Cardiac septum (tissue), 1 donor: Measurements from ENCODE around the gene NBPF9. TPM values are rescaled to one million over a fixed set of nuclear protein-coding genes. Genes with fewer than 3 reads are reported as not detected.
A peak's percentile ranks its signal among the peaks of the same experiment; 100 is the strongest.
"Not testable (repeated sequence)": the region's sequence is repeated elsewhere in the genome, so short reads cannot be mapped to it uniquely, and the experiment has no call there.

Source experiments
- DNase-seq: peaks from one replicate; pipeline ENCODE4 v3.0.0-alpha.2; 2020; ENCODE audit warnings: low spot score
- intact Hi-C: fragments of 100-400 bp; cut with DNase I; formaldehyde crosslinking; loops from one replicate; pipeline ENCODE4 v1.14.0; 2022
- long read RNA-seq: library from polyadenylated mRNA; unstranded; transcript quantifications from one replicate; pipeline ENCODE4 v2.0.0, GENCODE V29; 2021
- total RNA-seq: library from RNA; stranded (reverse); fragmentation: NEBNext Ultra II Directional; extraction: Animal tissue kit (Norgen Biotek cat#: 25700); gene quantifications from one replicate; pipeline ENCODE4 v1.2.1, GENCODE V29; 2021
- donor health status: DM: no; HTN: no; CAD: no.

The NBPF9 gene, protein sequence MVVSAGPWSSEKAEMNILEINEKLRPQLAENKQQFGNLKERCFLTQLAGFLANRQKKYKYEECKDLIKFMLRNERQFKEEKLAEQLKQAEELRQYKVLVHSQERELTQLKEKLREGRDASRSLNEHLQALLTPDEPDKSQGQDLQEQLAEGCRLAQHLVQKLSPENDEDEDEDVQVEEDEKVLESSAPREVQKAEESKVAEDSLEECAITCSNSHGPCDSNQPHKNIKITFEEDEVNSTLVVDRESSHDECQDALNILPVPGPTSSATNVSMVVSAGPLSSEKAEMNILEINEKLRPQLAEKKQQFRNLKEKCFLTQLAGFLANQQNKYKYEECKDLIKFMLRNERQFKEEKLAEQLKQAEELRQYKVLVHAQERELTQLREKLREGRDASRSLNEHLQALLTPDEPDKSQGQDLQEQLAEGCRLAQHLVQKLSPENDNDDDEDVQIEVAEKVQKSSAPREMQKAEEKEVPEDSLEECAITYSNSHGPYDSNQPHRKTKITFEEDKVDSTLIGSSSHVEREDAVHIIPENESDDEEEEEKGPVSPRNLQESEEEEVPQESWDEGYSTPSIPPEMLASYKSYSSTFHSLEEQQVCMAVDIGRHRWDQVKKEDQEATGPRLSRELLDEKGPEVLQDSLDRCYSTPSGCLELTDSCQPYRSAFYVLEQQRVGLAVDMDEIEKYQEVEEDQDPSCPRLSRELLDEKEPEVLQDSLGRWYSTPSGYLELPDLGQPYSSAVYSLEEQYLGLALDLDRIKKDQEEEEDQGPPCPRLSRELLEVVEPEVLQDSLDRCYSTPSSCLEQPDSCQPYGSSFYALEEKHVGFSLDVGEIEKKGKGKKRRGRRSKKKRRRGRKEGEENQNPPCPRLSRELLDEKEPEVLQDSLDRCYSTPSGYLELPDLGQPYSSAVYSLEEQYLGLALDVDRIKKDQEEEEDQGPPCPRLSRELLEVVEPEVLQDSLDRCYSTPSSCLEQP (N-terminal part only)
- total RNA-seq: 7.6 TPM
- long read RNA-seq, partial matches to known transcripts: 4 of 17 reads
- long read RNA-seq, other reads (novel, unspliced or antisense): 13 of 17 reads

DNA sequence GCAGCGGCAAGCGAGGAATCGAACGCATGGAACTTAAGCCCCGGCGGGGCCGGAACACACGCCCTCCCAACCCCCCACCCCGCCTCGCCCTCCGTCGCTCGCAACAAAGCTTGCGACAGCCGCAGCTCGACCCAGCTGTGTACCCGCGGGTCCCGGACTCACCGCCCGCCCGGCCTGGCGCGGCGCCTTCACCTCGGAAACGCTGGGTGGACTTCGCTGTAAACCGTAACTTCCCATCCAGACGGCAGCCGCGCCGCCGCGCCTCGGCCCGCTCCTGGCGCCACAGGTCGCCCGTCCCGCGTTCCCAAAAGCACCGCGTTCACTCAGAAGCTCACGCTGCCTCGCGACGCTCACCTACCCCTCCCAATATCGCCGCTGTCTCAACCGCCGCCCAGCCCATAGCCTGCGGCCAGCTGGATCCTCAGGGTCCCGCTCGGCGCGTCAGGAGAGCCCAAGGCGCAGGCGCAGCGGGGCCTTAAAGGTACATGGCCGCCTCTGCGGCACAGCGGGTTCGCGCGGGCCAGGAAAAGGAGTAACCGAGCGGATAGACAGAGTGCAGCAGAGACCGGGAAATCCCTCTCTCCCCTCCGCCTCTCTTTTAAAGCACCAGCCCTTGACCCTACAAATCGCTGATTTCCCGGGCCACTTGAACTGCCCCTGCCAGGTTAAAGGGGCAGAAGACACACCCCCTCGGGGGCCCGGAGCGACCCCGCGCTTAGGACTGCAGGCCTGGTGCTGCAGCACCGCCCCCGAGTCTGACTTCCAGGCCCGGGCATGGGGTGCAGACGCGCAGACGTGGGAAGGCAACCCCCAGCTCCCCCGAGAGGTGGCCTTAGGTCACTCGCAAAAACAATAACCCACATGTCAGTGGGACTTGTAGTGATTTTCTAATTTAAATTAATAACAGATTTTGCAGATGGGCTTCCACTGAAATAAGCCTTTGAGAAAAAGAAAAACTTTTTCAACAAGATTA lies at the start of gene NBPF9:
Gene NBPF9 (minus strand): TSS at position 443 of the 973 bp plus-strand sequence. CDS start 21,412 bp downstream, outside the sequence.
- DNase-seq: peak; percentile 81
- intact Hi-C loops: not testable (repeated sequence)

DNA sequence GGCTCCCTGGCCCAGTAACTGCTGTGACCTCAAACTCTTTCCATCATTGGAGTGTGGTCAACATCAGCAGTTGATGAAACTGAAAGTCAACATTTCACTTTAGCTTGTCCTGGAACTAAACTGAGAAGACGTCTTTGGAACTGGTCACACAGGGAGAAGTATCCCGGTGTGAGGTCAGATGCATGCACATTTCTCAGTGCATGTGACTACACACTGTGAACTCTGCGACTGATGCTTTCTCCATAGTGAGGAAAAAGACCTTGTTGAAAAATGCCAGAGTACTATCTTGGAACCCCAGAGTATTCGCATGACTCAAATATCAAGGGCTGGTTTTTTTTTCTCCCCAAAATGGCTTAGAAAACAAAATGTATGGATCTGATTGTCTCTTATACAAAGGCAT lies 46.6 kb upstream of the NBPF9 start:
- intact Hi-C loops, DNase-seq: not testable (repeated sequence)

DNA sequence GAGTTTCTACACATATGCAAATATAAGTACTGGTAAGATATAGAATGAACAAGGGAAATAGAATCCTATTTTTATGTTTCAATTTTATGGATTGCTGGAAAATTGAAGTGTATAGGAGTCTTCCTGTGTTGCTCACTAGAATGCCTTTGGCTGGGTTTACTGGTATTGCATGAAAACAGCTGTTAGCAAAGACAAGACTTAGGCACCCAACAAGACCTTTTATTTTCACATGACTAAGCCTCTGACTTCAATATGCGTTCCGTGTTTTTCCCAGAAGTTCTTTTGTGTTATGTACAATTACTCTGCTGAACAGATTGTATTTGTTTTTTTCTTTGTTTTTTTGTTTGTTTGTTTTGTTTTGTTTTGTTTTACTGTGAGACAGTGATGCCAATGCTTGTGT lies 34.2 kb upstream of the NBPF9 start:
- DNase-seq, intact Hi-C loops: not testable (repeated sequence)

DNA sequence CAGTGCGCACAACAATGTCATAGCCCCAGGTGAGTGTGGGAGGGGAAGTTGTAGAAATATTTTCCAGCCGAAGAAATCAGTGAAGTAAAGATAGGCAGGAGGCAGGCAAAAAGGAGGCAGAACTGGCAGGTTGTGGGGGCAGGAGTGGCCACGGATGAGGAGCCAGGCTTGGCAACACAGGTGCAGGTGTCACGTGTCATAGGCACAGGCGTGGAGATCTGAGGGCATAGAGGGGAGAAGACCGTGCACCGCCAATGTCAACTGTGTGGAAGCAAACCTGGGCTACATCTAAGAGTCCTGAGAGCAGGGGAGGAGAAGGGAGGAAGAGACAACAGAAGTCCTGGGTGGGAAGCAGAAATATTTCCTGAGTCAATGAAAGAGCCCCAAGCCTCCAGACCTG lies 27.6 kb upstream of the NBPF9 start:
- intact Hi-C loops, DNase-seq: not testable (repeated sequence)

DNA sequence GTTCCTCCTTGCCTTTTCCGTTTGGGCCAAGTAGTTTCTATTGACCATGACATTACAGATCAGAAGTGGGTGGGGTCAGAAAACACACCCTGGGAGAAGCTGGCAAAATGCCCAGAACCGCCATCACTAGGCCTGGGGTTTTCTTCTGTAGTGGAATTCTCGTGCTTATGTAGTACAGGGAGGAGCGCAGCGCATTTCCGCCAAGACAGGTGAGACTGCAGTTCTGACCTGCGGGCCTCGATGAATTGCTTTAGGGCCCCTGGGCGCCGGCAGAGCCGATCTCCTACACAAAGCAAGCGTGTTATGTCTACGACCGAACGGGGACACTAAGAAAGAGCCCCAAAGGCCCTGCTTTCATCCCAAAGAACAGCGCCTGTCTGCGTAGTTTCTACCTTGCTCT lies 25.9 kb upstream of the NBPF9 start:
- DNase-seq, intact Hi-C loops: not testable (repeated sequence)

DNA sequence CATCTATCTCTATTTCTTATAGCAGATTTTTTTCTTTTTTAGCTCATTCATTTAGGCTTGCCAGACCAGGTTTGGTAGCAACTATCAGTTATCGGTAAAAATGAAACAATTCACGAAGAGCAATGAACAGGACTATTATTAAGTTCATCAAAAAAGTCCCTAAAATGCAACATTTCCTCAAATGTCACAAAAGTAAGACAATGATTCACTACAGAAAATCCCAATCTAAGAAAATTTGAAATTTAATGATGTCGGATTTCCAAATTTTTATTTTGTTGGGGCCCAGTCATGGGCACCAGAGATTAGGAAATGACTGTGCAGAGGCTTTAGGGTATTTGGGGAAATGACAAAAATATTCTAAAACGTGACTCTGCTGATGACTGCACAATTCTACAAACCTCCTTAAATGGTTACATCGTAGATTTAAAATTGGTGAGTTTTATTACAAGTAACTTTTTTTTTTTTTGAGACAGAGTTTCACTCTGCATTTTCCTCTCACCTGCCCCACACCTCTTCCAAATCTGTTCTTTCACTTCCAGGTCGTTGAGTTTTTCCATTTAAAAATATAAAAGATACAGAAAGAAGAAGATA lies 23.3 kb upstream of the NBPF9 start:
- DNase-seq, intact Hi-C loops: not testable (repeated sequence)

DNA sequence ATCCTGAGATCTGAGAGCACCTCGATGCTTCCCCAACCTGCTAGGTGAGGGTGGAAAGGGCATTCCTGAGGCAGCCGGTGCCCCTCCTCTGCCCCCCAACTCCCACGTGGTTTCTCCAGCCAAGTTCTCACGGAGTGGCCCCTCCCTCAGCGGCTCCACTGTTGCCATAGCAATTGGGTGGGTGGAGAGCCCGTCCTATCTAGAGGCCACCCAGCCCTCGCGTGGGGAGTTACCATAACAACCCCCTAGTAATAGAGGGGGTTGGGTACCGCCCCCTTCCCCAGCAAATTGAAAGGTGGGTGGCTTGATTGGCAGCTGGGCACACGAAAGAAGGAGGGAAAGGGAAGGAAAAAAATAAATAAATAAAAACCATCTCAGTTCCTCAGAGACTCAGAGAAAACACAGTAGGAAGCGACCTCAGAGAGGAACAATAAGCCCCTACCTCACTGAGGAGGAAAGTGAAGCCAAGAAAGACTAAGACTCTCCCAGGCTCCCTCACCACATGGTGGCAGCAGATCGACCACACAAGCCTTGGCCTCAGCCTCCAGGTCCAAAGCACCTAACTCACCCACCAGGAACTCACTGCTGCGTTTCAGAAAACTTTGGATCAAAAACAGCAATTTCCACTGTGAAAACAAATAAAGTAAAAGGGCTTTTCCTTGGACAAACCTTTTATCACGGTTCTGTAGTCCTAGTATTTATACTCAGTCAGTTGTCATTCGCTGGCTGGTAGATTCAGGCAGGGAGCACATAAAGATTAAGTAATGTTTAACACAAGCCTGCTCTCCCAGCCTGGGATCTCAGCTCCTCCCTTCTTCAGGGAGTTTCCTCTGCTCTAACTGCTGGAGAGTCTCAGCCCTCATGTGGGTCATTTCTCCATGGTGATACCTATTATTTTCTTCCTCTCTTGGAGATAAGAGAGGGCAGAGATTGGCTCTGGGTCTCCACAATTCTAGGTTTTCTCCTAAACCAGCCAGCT lies 20.9 kb upstream of the NBPF9 start:
- intact Hi-C loops, DNase-seq: not testable (repeated sequence)

DNA sequence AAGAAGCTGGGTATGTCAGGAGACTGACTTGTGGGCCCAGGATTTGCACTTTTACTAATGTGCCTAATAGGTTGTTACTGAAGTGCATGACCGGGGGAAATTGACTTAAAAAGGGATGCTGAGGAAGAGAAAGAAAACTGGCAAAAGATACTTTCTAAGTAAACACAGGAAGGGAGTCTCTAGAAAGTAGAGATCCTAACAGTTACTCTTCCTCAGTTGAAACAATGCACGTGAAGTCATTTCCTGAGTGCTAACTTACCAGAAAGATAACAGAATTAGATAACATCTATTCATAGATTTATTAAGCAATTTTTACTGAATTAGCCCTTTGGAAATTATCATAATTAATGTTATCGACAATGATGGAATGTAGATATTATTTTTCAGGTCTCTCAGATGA lies 9.5 kb upstream of the NBPF9 start:
- DNase-seq, intact Hi-C loops: not testable (repeated sequence)

DNA sequence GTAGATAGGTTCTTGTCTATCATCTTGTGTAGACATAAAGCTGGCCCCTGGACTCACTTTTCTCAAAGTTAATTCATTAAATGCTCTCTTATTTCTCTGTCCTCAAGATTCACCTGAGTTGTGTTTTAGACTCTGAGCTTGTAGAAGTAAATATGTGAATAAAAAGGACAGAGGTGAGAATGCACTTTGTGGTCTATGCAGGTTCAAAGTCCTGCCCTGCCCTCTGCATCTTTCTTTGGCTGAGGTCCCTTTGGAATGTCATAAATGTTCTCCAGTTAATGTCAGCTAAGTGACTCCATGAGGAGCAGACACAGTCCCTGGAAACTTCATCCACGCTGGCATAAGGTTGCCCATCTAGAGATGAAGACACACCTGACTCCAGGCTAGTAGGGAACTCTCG lies 7.0 kb upstream of the NBPF9 start:
- intact Hi-C loops: not testable (repeated sequence)

DNA sequence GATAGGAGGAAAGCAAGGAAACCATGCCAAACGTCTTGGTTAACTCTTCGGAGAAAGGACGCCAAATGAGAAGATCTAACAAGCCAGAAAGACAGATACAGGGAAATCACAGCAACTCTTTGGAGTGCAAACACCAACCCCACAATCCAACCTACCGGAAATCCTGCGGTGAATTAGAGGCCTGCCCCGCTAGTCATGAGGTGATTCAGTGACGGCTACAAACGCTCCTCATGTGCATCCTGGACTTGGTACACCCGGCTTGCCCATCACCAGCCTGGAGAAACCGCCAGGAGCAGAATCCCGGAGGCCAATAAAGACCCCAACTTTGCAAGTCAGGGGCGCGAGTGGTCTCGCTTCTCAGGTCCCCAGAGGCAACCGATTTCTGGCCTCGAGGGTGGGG lies 777 bp downstream of the NBPF9 start:
- intact Hi-C loops, DNase-seq: not testable (repeated sequence)

More for the DNA sequence above, 7.0 kb upstream of the NBPF9 start:
- DNase-seq: not testable (repeated sequence)

DNA sequence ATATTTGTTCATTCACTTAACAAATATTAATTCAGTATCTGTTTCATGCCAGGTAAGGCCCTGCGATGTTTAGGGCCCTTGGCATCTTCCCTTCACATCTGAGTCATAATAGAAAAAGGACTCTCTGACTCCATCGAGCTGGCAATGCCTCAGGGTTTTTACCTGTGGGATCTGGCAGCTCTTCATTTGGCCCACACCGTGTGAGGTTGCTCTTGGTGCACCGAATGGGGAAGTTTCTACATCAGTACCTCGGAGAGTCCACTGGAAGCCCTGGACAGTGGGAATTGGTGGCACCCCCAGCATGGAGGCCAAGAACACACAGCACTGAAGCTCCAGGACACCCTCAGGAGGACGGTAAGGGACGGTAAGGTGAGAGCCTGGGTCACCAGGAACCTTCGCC lies 5.1 kb downstream of the NBPF9 start:
- DNase-seq, intact Hi-C loops: not testable (repeated sequence)

DNA sequence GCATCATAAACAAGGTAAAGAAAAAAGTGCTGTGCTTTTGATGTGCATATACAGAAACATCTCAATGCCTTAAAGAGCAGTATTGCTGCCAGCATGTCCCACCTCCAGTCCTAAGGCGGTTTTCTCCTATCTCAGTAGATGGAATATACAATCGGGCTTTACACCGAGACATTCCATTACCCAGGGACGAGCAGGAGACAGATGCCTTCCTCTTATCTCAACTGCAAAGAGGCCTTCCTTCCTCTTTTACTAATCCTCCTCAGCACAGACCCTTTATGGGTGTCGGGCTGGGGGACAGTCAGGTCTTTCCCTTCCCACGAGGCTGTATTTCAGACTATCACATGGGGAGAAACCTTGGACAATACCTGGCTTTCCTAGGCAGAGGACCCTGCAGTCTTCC lies 10.2 kb downstream of the NBPF9 start:
- intact Hi-C loops, DNase-seq: not testable (repeated sequence)

DNA sequence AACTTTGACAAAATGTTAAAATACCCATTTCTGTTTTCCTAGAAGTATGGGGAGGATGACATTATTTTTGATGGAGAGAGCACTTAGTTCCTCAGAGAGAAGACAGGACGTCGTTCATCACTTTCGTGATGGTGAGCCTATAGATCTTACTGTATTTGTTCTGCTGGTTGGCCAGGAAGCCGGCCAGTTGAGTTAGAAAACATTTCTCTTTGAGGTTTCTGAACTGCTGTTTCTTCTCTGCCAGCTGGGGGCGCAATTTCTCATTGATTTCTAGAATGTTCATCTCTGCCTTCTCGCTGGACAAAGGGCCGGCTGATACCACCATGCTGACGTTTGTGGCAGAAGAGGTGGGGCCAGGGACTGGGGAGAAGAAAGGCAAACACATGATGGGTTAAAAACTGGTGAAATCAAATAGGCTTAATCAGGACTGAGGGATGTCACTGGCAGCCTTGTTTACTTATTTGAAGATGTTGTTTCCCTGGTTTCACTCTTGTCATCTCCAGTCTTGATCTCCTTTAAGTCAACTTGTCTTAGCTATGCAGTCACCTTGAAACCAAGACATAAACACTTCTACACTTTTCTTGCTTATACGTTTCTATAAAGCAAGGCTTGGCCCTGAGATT lies 27.7 kb downstream of the NBPF9 start:
- intact Hi-C loops, DNase-seq: not testable (repeated sequence)

DNA sequence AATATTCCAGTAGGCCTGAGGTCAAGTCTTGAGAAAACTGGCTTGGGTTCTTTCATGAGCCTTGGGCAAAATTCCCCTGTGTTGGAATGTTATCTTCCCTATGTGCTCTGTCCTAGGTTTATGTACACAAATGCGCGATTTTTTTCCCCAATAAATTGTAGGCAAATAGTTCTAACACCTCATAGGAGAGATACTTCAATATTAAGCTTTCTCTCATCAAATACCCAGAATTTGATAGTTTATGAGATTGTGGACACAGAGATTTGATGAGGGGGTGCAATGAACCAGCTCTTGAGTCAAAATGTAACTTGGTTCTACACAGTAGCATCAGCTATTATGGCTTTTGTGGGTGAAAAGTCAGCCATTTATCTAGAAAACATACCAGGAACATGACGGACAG lies 38.7 kb downstream of the NBPF9 start:
- intact Hi-C loops, DNase-seq: not testable (repeated sequence)

DNA sequence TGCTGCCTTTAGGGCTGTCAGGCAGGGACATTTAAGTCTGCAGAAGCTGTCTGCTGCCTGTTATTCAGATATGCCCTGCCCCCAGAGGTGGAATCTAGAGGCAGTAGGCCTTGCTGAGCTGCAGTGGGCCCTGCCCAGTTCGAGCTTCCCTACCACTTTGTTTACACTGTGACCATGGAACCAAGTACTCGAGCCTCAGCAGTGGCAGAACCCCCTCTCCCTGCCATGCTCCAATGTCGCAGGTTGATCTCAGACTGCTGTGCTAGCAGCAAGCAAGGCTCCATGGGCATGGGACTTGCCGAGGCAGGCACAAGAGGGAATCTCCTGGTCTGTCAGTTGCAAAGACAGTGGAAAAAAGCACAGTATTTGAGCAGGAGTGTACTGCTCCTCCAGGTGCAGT lies 60.3 kb downstream of the NBPF9 start:
- intact Hi-C loops: not testable (repeated sequence)

DNA sequence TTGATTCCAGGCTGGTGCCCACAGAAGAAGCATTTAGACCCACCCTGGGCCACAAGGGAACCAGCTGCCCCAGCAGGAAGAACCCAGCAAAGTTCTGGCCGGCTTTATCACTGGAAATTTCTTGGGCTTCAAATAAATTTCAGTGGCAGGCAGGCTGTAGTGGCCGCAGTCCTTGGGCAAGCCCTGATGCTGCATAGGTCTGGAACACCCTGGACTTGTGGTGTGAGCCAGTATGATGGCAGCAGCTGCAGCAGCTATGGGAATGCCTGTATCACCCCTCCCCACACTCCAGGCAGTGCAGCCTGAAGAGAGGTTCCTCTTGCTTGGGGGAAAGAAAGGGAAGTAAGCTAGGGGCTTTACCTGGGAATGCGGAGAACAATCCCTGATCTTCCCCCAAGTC lies 69.4 kb downstream of the NBPF9 start:
- intact Hi-C loops: not testable (repeated sequence)

More for the DNA sequence above, 60.3 kb downstream of the NBPF9 start:
- peak; percentile 73 for DNase-seq

DNA sequence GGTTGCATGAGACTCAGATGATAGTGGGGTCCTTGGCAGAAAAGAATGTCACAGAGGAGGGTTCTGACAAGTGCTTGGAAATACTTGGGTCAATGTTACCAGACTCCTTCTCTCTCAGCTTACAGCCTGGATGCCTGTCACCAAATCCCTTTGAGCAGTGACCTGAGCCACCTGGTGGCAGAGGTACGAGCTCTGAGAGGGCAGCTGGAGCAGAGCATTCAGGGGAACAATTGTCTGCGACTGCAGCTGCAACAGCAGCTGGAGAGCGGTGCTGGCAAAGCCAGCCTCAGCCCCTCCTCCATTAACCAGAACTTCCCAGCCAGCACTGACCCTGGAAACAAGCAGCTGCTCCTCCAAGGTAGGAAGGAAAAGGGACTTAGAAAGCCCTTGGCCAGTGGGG lies 79.0 kb downstream of the NBPF9 start:
- intact Hi-C loops, DNase-seq: not testable (repeated sequence)

More for the DNA sequence above, 69.4 kb downstream of the NBPF9 start:
- DNase-seq: not testable (repeated sequence)
